Endothelial cell of umbilical vein (primary cell): ENCODE measurements around the gene GRID2. TPM values are rescaled to one million over a fixed set of nuclear protein-coding genes. Genes with fewer than 3 reads are reported as not detected.

ENCODE experiments used
- BruUV-seq: library from RNA; stranded (reverse); fragments of 400-500 nt; replicated peaks from 2 replicates; lab custom pipeline; 2021; lab: Mats Ljungman, UMichigan
- CTCF ChIA-PET: fragments of 300-600, 350-600 bp; sonication (Branson Sonifier 250); formaldehyde crosslinking; loops from one replicate; lab custom pipeline; 2021; ENCODE audit warnings: antibody characterized with exemption, inconsistent platforms; lab: Charles Lee
- POLR2A ChIA-PET: fragments of 300-600, 350-600 bp; sonication (Branson Sonifier 250); formaldehyde crosslinking; loops from one replicate; lab custom pipeline; 2021; ENCODE audit warnings: antibody characterized with exemption, inconsistent platforms; lab: Charles Lee
- DNase-seq: peaks from one replicate; pipeline ENCODE4 v3.0.0-alpha.2; 2011; ENCODE audit warnings: low read depth, low spot score
- FAIRE-seq: peaks from 2 replicates; lab custom pipeline; 2011; peaks lifted over from hg19 to GRCh38; lab: Jason Lieb, UNC
- H2AFZ ChIP-seq: 2 replicates; pipeline ENCODE4 v1.6.0; 2012; ENCODE audit warnings: low read depth, low read length, control low read depth, inconsistent platforms
- H3K27ac ChIP-seq: 2 replicates; pipeline ENCODE4 v1.5.1; 2011; ENCODE audit warnings: low read depth, mild to moderate bottlenecking, control low read depth, low read length, moderate library complexity; ENCODE audit not compliant: insufficient read depth
- H3K27me3 ChIP-seq, 2 experiments: 2 replicates each; pipeline versions ENCODE4 v1.6.0 to v1.6.1; 2011; ENCODE audit warnings: low read length in 2 of 2, mixed read lengths in 1 of 2; ENCODE audit not compliant: control insufficient read depth in 2 of 2, insufficient read depth in 2 of 2
- H3K36me3 ChIP-seq, 2 experiments: 2 replicates in 1 of 2; 3 replicates in 1 of 2; pipeline ENCODE4 v1.5.1; 2011; ENCODE audit warnings: low read length in 2 of 2, mild to moderate bottlenecking in 1 of 2, moderate library complexity in 1 of 2; ENCODE audit not compliant: control insufficient read depth in 2 of 2, insufficient read depth in 2 of 2; ENCODE audit errors: extremely low read depth in 1 of 2
- H3K4me1 ChIP-seq: 3 replicates; pipeline ENCODE4 v1.5.1; 2011; ENCODE audit warnings: mild to moderate bottlenecking, low read length; ENCODE audit not compliant: control insufficient read depth, insufficient read depth; ENCODE audit errors: extremely low read depth
- H3K4me2 ChIP-seq: 2 replicates; pipeline ENCODE4 v1.6.1; 2011; ENCODE audit warnings: low read length, control low read depth, mixed read lengths; ENCODE audit not compliant: insufficient read depth
- H3K4me3 ChIP-seq, 3 experiments: fragments of 200-600 bp in 1 of 3; sonication (generic), shearing (Covaris generic) in 1 of 3; replicated peaks in 1 of 3; 2 replicates each; pipeline ENCODE4 v1.5.1; 2011 to 2016; ENCODE audit warnings: control low read depth in 3 of 3, low read length in 3 of 3, mild to moderate bottlenecking in 2 of 3, inconsistent platforms in 1 of 3, low read depth in 1 of 3, moderate library complexity in 1 of 3; ENCODE audit not compliant: insufficient read depth in 1 of 3
- H3K79me2 ChIP-seq: 2 replicates; pipeline ENCODE4 v1.6.0; 2012; ENCODE audit warnings: low read length, inconsistent platforms; ENCODE audit not compliant: control insufficient read depth, insufficient read depth
- H3K9ac ChIP-seq: replicated peaks from 2 replicates; pipeline ENCODE3; 2011; ENCODE audit warnings: low read length, control low read depth; ENCODE audit not compliant: insufficient read depth; ENCODE audit errors: extremely low read depth
- H3K9me1 ChIP-seq: replicated peaks from 3 replicates; pipeline ENCODE4 v1.6.0; 2011; ENCODE audit warnings: mild to moderate bottlenecking, low read length; ENCODE audit not compliant: control insufficient read depth, insufficient read depth; ENCODE audit errors: extremely low read depth
- H3K9me3 ChIP-seq: replicated peaks from 2 replicates; pipeline ENCODE4 v1.5.1; 2012; ENCODE audit warnings: low read length, inconsistent platforms; ENCODE audit not compliant: control insufficient read depth, insufficient read depth
- H4K20me1 ChIP-seq: replicated peaks from 2 replicates; pipeline ENCODE3; 2011; ENCODE audit warnings: mild to moderate bottlenecking, low read length; ENCODE audit not compliant: control insufficient read depth, insufficient read depth; ENCODE audit errors: extremely low read depth
- EZH2 ChIP-seq: IDR thresholded peaks from 2 replicates; pipeline ENCODE4 v1.6.1; 2012; ENCODE audit warnings: borderline replicate concordance, low read depth, mild to moderate bottlenecking, moderate library complexity, low read length, inconsistent platforms; ENCODE audit not compliant: severe bottlenecking
- FOS ChIP-seq: IDR thresholded peaks from 2 replicates; pipeline ENCODE4 v1.6.1; 2011; ENCODE audit warnings: mild to moderate bottlenecking, low read length, moderate library complexity, borderline replicate concordance; ENCODE audit not compliant: insufficient read depth
- GATA2 ChIP-seq: IDR thresholded peaks from 2 replicates; pipeline ENCODE4 v1.7.0; 2011; ENCODE audit warnings: low read depth, mild to moderate bottlenecking, moderate library complexity, mixed read lengths, low read length; ENCODE audit not compliant: insufficient read length, insufficient read depth
- JUN ChIP-seq: IDR thresholded peaks from 2 replicates; pipeline ENCODE4 v1.6.1; 2011; ENCODE audit warnings: borderline replicate concordance, low read depth; ENCODE audit not compliant: insufficient read length, insufficient read depth
- MYC ChIP-seq: IDR thresholded peaks from one replicate; pipeline ENCODE4 v1.6.1; 2011; ENCODE audit warnings: mild to moderate bottlenecking, low read depth, low read length
- POLR2A ChIP-seq: IDR thresholded peaks from 2 replicates; pipeline ENCODE4 v1.6.1; 2012; ENCODE audit warnings: low read depth, mild to moderate bottlenecking, control low read depth, low read length
- POLR2AphosphoS5 ChIP-seq: IDR thresholded peaks from 2 replicates; pipeline ENCODE4 v1.6.1; 2012; ENCODE audit warnings: low read depth, mild to moderate bottlenecking, control low read depth, low read length, moderate library complexity; ENCODE audit not compliant: insufficient read depth
- dilution Hi-C: fragments of 300-500 bp; cut with MboI; formaldehyde crosslinking; loops from one replicate; pipeline ENCODE4 v1.15.0; 2019; ENCODE audit warnings: low sequenced_read_pairs; ENCODE audit not compliant: extremely low pct_ligation_motif_present
- intact Hi-C: fragments of 100-400 bp; cut with micrococcal nuclease; formaldehyde crosslinking; loops from one replicate; pipeline ENCODE4 v1.10.0; 2022
- polyA plus RNA-seq, 4 experiments: library from polyadenylated mRNA; depleted of rRNA in 3 of 4; stranded (reverse) in 3 of 4; unstranded in 1 of 4; fragments of >200 nt; gene quantifications; 2 replicates each; pipeline versions ENCODE4 v1.2.1 to v1.2.3, GENCODE V29; 2011 to 2012; ENCODE audit warnings: missing spikeins in 1 of 4
- total RNA-seq: library from RNA; stranded (reverse); gene quantifications from 2 replicates; pipeline ENCODE4 v1.2.3, GENCODE V29; 2021
- TF ChIP-seq, protein P1 (sequence below): IDR thresholded peaks from 2 replicates; pipeline ENCODE4 v1.6.1; 2011; ENCODE audit not compliant: insufficient read depth, insufficient read length
- TF ChIP-seq, protein P2 (sequence below), 2 donors: IDR thresholded peaks; 1 replicate in 1 of 2; 2 replicates in 1 of 2; pipeline ENCODE4 v1.5.1; 2011; ENCODE audit warnings: low read length in 2 of 2, mild to moderate bottlenecking in 2 of 2, moderate library complexity in 2 of 2, control low read depth in 1 of 2, inconsistent platforms in 1 of 2, low read depth in 1 of 2; ENCODE audit not compliant: insufficient read depth in 1 of 2; ENCODE audit errors: extremely low read depth in 1 of 2

Gene GRID2
- total and polyA plus RNA-seq, 2 donors (not counting 3 experiments of a cell fraction or from before 2014, with no cell fraction given) = not detected

DNA sequence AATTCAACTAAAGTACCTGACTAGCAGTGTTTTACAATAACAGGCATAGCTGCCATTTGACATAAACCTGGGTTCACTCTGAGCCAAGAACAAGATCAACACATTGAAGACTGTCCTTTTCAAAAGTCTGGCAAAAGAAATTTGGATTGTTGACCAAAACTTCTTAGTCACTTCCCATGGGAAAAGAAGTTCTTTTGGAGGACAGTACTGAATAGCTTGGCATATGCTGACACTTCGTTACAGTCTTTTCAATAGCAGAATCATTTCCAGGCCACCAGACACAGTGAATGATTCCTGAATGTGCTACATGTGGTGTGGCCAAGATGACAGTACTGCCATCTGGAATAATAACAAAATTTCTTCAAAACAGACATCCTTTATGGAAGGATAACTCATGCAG lies 560.3 kb downstream of the GRID2 start:
- H3K9me3 ChIP-seq = no peaks in the 10 kb centered on the region
- dilution Hi-C loops (no loop called here), intact Hi-C loops (no loop called here)
- POLR2A ChIA-PET = no interaction called here
- H3K27me3 ChIP-seq = no peaks in the 10 kb centered on the region
- no peaks in the 10 kb centered on the region for H3K4me1 ChIP-seq
- H3K36me3 ChIP-seq = no peaks in the 10 kb centered on the region
- TF ChIP-seq GATA2 (no peak), POLR2AphosphoS5 (no peak), MYC (no peak), JUN (no peak), FOS (no peak), EZH2 (no peak), POLR2A (no peak)
- TF ChIP-seq, protein P1, sequence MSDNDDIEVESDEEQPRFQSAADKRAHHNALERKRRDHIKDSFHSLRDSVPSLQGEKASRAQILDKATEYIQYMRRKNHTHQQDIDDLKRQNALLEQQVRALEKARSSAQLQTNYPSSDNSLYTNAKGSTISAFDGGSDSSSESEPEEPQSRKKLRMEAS = no peak
- TF ChIP-seq, protein P2, sequence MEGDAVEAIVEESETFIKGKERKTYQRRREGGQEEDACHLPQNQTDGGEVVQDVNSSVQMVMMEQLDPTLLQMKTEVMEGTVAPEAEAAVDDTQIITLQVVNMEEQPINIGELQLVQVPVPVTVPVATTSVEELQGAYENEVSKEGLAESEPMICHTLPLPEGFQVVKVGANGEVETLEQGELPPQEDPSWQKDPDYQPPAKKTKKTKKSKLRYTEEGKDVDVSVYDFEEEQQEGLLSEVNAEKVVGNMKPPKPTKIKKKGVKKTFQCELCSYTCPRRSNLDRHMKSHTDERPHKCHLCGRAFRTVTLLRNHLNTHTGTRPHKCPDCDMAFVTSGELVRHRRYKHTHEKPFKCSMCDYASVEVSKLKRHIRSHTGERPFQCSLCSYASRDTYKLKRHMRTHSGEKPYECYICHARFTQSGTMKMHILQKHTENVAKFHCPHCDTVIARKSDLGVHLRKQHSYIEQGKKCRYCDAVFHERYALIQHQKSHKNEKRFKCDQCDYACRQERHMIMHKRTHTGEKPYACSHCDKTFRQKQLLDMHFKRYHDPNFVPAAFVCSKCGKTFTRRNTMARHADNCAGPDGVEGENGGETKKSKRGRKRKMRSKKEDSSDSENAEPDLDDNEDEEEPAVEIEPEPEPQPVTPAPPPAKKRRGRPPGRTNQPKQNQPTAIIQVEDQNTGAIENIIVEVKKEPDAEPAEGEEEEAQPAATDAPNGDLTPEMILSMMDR (IDR thresholded peaks at IDR 0.05; ENCODE audit: extremely low read depth in 1 of 2, insufficient read depth in 1 of 2, low read depth in 1 of 2, low read length in 2 of 2) = no peak
- CTCF ChIA-PET = no interaction called here
- H3K4me2 ChIP-seq = no peak overlapping the region
- no peaks in the 10 kb centered on the region for H4K20me1 ChIP-seq
- no peak overlapping the region for H3K4me3 ChIP-seq
- DNase-seq (no peak), FAIRE-seq (no peak)
- H2AFZ ChIP-seq = no peak overlapping the region
- no peaks in the 10 kb centered on the region for H3K9me1 ChIP-seq
- H3K27ac ChIP-seq = no peak overlapping the region
- no TSS peak for BruUV-seq
- no peaks in the 10 kb centered on the region for H3K79me2 ChIP-seq
- H3K9ac ChIP-seq = no peak overlapping the region
